ENCODE measurements around the gene B4GALNT2.
"Not testable (repeated sequence)": the region's sequence is repeated elsewhere in the genome, so short reads cannot be mapped to it uniquely, and the experiment has no call there.

The B4GALNT2 gene

GRCh38 chr17:49183341-49183740, 50.8 kb downstream of the B4GALNT2 start:
- TF ChIP-seq CTCF (IDR thresholded peaks at IDR 0.05; ENCODE audit: borderline replicate concordance, insufficient read depth, low read depth, low read length) = no peak
- H3K4me3 ChIP-seq (ENCODE audit: low read depth, low read length) = no peak overlapping the region

GRCh38 chr17:49183801-49184200, 51.2 kb downstream of the B4GALNT2 start:
- no peak for TF ChIP-seq CTCF (IDR thresholded peaks at IDR 0.05; ENCODE audit: borderline replicate concordance, insufficient read depth, low read depth, low read length)
- H3K4me3 ChIP-seq (ENCODE audit: low read depth, low read length) = no peak overlapping the region

GRCh38 chr17:49184522-49184921, 52.0 kb downstream of the B4GALNT2 start:
- H3K4me3 ChIP-seq (ENCODE audit: low read depth, low read length) = not testable (repeated sequence)

- H3K4me3 ChIP-seq (ENCODE audit: low read depth, low read length) = not testable (repeated sequence)
These were observed 52.8 kb downstream of the B4GALNT2 start for GRCh38 chr17:49185381-49185780.

DNA sequence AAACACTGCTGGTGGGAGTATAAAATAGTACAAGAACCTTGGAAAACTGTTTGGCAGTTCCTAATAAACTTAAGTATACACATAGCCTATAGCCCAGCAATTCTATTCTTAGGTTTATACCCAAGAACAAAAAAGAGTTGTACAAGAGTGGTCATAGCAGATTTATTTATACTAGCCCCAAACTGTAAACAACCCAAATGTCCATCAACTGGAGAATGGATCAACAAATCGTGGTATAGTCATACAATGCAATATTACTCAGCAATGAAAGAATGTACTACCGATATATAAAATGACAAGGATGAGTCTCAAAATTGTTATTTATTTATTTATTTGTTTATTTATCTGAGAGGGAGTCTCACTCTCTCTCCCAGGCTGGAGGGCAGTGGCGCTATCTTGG, 54.7 kb downstream of the B4GALNT2 start:
- H3K4me3 ChIP-seq (ENCODE audit: low read depth, low read length) = no peak overlapping the region
- TF ChIP-seq CTCF (IDR thresholded peaks at IDR 0.05; ENCODE audit: borderline replicate concordance, insufficient read depth, low read depth, low read length) = no peak

DNA sequence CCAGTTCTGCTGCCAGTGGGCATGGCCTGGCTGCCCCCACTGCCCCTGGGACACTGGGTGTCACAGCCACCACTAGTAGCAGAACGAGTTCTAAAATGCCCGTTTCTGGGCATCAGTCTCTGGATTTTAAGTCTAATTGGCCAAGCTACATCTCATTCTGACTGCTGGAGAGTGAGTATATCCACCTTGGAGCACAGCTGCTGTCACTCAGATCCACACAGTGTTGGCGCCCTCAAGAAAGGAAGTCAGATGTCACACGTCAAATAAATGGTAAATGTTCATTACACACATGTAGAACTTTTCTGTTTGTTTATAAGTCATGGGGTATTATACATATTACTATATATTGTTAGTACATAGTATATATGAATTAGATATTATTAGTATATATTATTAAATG, 58.4 kb downstream of the B4GALNT2 start:
- no peak overlapping the region for H3K4me3 ChIP-seq (ENCODE audit: low read depth, low read length)
- TF ChIP-seq CTCF (IDR thresholded peaks at IDR 0.05; ENCODE audit: borderline replicate concordance, insufficient read depth, low read depth, low read length) = no peak

GRCh38 chr17:49191409-49191916, 58.9 kb downstream of the B4GALNT2 start:
- TF ChIP-seq CTCF (IDR thresholded peaks at IDR 0.05; ENCODE audit: borderline replicate concordance, insufficient read depth, low read depth, low read length) = no peak

GRCh38 chr17:49191917-49192741, 59.6 kb downstream of the B4GALNT2 start:
- peak overlapping the region; percentile 68 for H3K4me3 ChIP-seq (ENCODE audit: low read depth, low read length)
- TF ChIP-seq CTCF (IDR thresholded peaks at IDR 0.05; ENCODE audit: borderline replicate concordance, insufficient read depth, low read depth, low read length) = peak; percentile 25; the same call in 1 of the 2 replicates

More at GRCh38 chr17:49191409-49191916, 58.9 kb downstream of the B4GALNT2 start:
- peak overlapping the region; percentile 68 for H3K4me3 ChIP-seq (ENCODE audit: low read depth, low read length)

All from GM12875 (cell line).